Measurements from ENCODE around the gene SLC22A31.

The SLC22A31 gene

GRCh38 chr16:89147085-89147817 lies 53.1 kb downstream of the SLC22A31 start:
- no peak for DNase-seq

- no peak for DNase-seq
These were observed 53.9 kb downstream of the SLC22A31 start for GRCh38 chr16:89146211-89147005.
